H1 (cell line): ENCODE measurements around the gene PRR3. TPM values are rescaled to one million over a fixed set of nuclear protein-coding genes. Genes with fewer than 3 reads are reported as not detected.

ENCODE experiments used
- CTCF ChIA-PET: fragments of 300-600 bp; sonication (Branson Sonifier 250); formaldehyde crosslinking; loops from one replicate; lab custom pipeline; 2021; ENCODE audit not compliant: partially characterized antibody; lab: Charles Lee
- POLR2A ChIA-PET: fragments of 300-600 bp; sonication (Branson Sonifier 250); formaldehyde crosslinking; loops from one replicate; lab custom pipeline; 2021; ENCODE audit warnings: inconsistent platforms; ENCODE audit not compliant: partially characterized antibody; lab: Charles Lee
- DNase-seq, 2 experiments: peaks; one replicate each; pipeline versions ENCODE4 v3.0.0 to v3.0.0-alpha.2; 2010 to 2022; ENCODE audit warnings: low spot score in 2 of 2, low read depth in 1 of 2, mixed read lengths in 1 of 2
- FAIRE-seq: peaks from 2 replicates; lab custom pipeline; 2011; peaks lifted over from hg19 to GRCh38; lab: Jason Lieb, UNC
- H2AFZ ChIP-seq: 2 replicates; pipeline ENCODE4 v1.8.1; 2012; ENCODE audit warnings: low read length, inconsistent platforms
- H2AK5ac ChIP-seq: 2 replicates; pipeline ENCODE4 v1.6.1; 2013; ENCODE audit warnings: low read depth, low read length
- H2BK120ac ChIP-seq: replicated peaks from 2 replicates; pipeline ENCODE3; 2013; ENCODE audit warnings: low read depth, low read length, inconsistent platforms
- H2BK12ac ChIP-seq: 2 replicates; pipeline ENCODE4 v1.6.1; 2013; ENCODE audit warnings: low read depth, low read length
- H2BK15ac ChIP-seq: 2 replicates; pipeline ENCODE4 v1.6.1; 2013; ENCODE audit warnings: low read length
- H2BK20ac ChIP-seq: 2 replicates; pipeline ENCODE4 v1.6.1; 2013; ENCODE audit warnings: low read length
- H2BK5ac ChIP-seq: 2 replicates; pipeline ENCODE4 v1.6.1; 2013; ENCODE audit warnings: low read depth, low read length
- H3K14ac ChIP-seq: 2 replicates; pipeline ENCODE4 v1.6.1; 2013; ENCODE audit warnings: inconsistent platforms; ENCODE audit not compliant: insufficient read length
- H3K18ac ChIP-seq: 2 replicates; pipeline ENCODE4 v1.6.1; 2013; ENCODE audit warnings: low read length; ENCODE audit errors: extremely low read depth
- H3K23ac ChIP-seq: 2 replicates; pipeline ENCODE4 v1.6.1; 2013; ENCODE audit warnings: inconsistent platforms; ENCODE audit not compliant: insufficient read length
- H3K23me2 ChIP-seq: 2 replicates; pipeline ENCODE4 v1.6.1; 2013; ENCODE audit warnings: low read depth, low read length
- H3K27ac ChIP-seq: 2 replicates; pipeline ENCODE4 v1.6.1; 2011; ENCODE audit warnings: low read depth, low read length, inconsistent platforms
- H3K27me3 ChIP-seq, 4 experiments: replicated peaks in 1 of 4; 1 replicate in 1 of 4; 2 replicates in 3 of 4; pipeline versions ENCODE4 v1.6.1 to v1.8.1; 2011 to 2013; ENCODE audit warnings: low read length in 3 of 4, mild to moderate bottlenecking in 3 of 4, inconsistent platforms in 2 of 4, mixed read lengths in 2 of 4, moderate library complexity in 1 of 4; ENCODE audit not compliant: control insufficient read depth in 3 of 4, insufficient read depth in 3 of 4; ENCODE audit errors: extremely low read depth in 1 of 4
- H3K36me3 ChIP-seq, 4 experiments: 2 replicates each; pipeline versions ENCODE4 v1.6.1 to v1.8.1; 2011 to 2013; ENCODE audit warnings: mild to moderate bottlenecking in 4 of 4, low read length in 3 of 4, moderate library complexity in 2 of 4, control low read depth in 1 of 4, inconsistent platforms in 1 of 4; ENCODE audit not compliant: insufficient read depth in 4 of 4, control insufficient read depth in 2 of 4
- H3K4ac ChIP-seq: replicated peaks from 2 replicates; pipeline ENCODE3; 2013; ENCODE audit warnings: low read length, low read depth, mixed read lengths, inconsistent platforms; ENCODE audit not compliant: insufficient read length
- H3K4me1 ChIP-seq, 4 experiments: replicated peaks in 1 of 4; 1 replicate in 1 of 4; 2 replicates in 3 of 4; pipeline versions ENCODE4 v1.6.1 to v1.8.1; 2011 to 2013; ENCODE audit warnings: low read length in 3 of 4, inconsistent platforms in 2 of 4, mixed read lengths in 1 of 4; ENCODE audit not compliant: insufficient read depth in 4 of 4, control insufficient read depth in 3 of 4
- H3K4me2 ChIP-seq, 2 experiments: 2 replicates each; pipeline versions ENCODE4 v1.6.1 to v1.8.1; 2011 to 2013; ENCODE audit warnings: low read depth in 2 of 2, low read length in 2 of 2, control low read depth in 1 of 2, inconsistent platforms in 1 of 2, mild to moderate bottlenecking in 1 of 2; ENCODE audit not compliant: insufficient read depth in 1 of 2
- H3K4me3 ChIP-seq, 4 experiments: fragments of 200-600, 300-600 bp in 1 of 4; sonication (generic), shearing (Covaris generic), sonication (Bioruptor Twin) in 1 of 4; 2 replicates each; pipeline versions ENCODE4 v1.5.1 to v1.8.1; 2011 to 2016; ENCODE audit warnings: low read length in 4 of 4, low read depth in 3 of 4, control low read depth in 2 of 4, inconsistent platforms in 2 of 4, mild to moderate bottlenecking in 2 of 4, mixed read lengths in 1 of 4, moderate library complexity in 1 of 4; ENCODE audit not compliant: insufficient read depth in 2 of 4; ENCODE audit errors: extremely low read depth in 1 of 4
- H3K56ac ChIP-seq: replicated peaks from 2 replicates; pipeline ENCODE3; 2013; ENCODE audit warnings: low read depth, mild to moderate bottlenecking, mixed read lengths, low read length, inconsistent platforms; ENCODE audit not compliant: insufficient read length
- H3K79me1 ChIP-seq: 2 replicates; pipeline ENCODE4 v1.6.1; 2013; ENCODE audit warnings: low read depth, low read length, control low read depth
- H3K79me2 ChIP-seq, 2 experiments: 2 replicates each; pipeline versions ENCODE4 v1.6.1 to v1.8.1; 2012 to 2013; ENCODE audit warnings: low read length in 2 of 2, mild to moderate bottlenecking in 2 of 2, inconsistent platforms in 1 of 2; ENCODE audit not compliant: insufficient read depth in 2 of 2, control insufficient read depth in 1 of 2
- H3K9ac ChIP-seq, 4 experiments: replicated peaks in 1 of 4; 1 replicate in 1 of 4; 2 replicates in 3 of 4; pipeline versions ENCODE4 v1.6.1 to v1.8.1; 2011 to 2013; ENCODE audit warnings: low read depth in 3 of 4, low read length in 3 of 4, control low read depth in 2 of 4, mild to moderate bottlenecking in 2 of 4, moderate library complexity in 2 of 4, inconsistent platforms in 1 of 4; ENCODE audit errors: extremely low read depth in 1 of 4
- H3K9me3 ChIP-seq, 2 experiments: 2 replicates each; pipeline versions ENCODE4 v1.6.1 to v1.8.1; 2012 to 2013; ENCODE audit warnings: mild to moderate bottlenecking in 2 of 2, moderate library complexity in 2 of 2, control low read depth in 1 of 2, inconsistent platforms in 1 of 2, low read depth in 1 of 2, low read length in 1 of 2, mixed read lengths in 1 of 2; ENCODE audit not compliant: insufficient read depth in 2 of 2
- H4K20me1 ChIP-seq, 2 experiments: replicated peaks in 1 of 2; 2 replicates each; pipeline versions ENCODE3 to v1.8.1; 2011 to 2013; ENCODE audit warnings: inconsistent platforms in 2 of 2, low read length in 2 of 2, mild to moderate bottlenecking in 1 of 2; ENCODE audit not compliant: insufficient read depth in 2 of 2, control insufficient read depth in 1 of 2
- H4K5ac ChIP-seq: 2 replicates; pipeline ENCODE4 v1.6.1; 2013; ENCODE audit warnings: low read length, low read depth, mixed read lengths, inconsistent platforms; ENCODE audit not compliant: insufficient read length
- H4K8ac ChIP-seq: 2 replicates; pipeline ENCODE4 v1.8.0; 2013; ENCODE audit warnings: mild to moderate bottlenecking, moderate library complexity, low read length, inconsistent platforms; ENCODE audit not compliant: insufficient read depth; ENCODE audit errors: extremely low read depth
- H4K91ac ChIP-seq: replicated peaks from 2 replicates; pipeline ENCODE3; 2013; ENCODE audit warnings: low read length, mixed read lengths, inconsistent platforms; ENCODE audit not compliant: insufficient read length
- ASH2L ChIP-seq: fragments of 200-600, 300-600 bp; sonication (generic); IDR thresholded peaks from one replicate; pipeline ENCODE4 v1.7.1; 2017; ENCODE audit warnings: low read length
- ATF3 ChIP-seq: IDR thresholded peaks from 2 replicates; pipeline ENCODE4 v1.6.1; 2011; ENCODE audit warnings: low read depth, mild to moderate bottlenecking, low read length; ENCODE audit not compliant: insufficient read depth
- BACH1 ChIP-seq: IDR thresholded peaks from 2 replicates; pipeline ENCODE4 v1.6.1; 2012; ENCODE audit warnings: low read length, improper control_type of control experiment
- CHD2 ChIP-seq: IDR thresholded peaks from 2 replicates; pipeline ENCODE4 v1.6.1; 2012; ENCODE audit warnings: low read length, improper control_type of control experiment
- CREB1 ChIP-seq: IDR thresholded peaks from 2 replicates; pipeline ENCODE4 v1.6.1; 2012; ENCODE audit warnings: inconsistent platforms
- E2F6 ChIP-seq: IDR thresholded peaks from 2 replicates; pipeline ENCODE4 v1.6.1; 2012; ENCODE audit warnings: inconsistent platforms
- GTF2F1 ChIP-seq: IDR thresholded peaks from 2 replicates; pipeline ENCODE4 v1.6.1; 2012; ENCODE audit warnings: low read depth, low read length, improper control_type of control experiment, borderline replicate concordance
- JUN ChIP-seq: IDR thresholded peaks from 2 replicates; pipeline ENCODE4 v1.6.1; 2011; ENCODE audit warnings: low read depth, mild to moderate bottlenecking, improper control_type of control experiment, low read length
- MAFK ChIP-seq: IDR thresholded peaks from 2 replicates; pipeline ENCODE4 v1.6.1; 2012; ENCODE audit warnings: low read depth, mild to moderate bottlenecking, improper control_type of control experiment, low read length
- RAD21 ChIP-seq, 2 experiments: IDR thresholded peaks in 1 of 2; conservative IDR thresholded peaks in 1 of 2; 2 replicates each; pipeline ENCODE4 v1.6.1; 2011; ENCODE audit warnings: low read depth in 2 of 2, low read length in 2 of 2, improper control_type of control experiment in 1 of 2, inconsistent platforms in 1 of 2, mild to moderate bottlenecking in 1 of 2, moderate library complexity in 1 of 2
- RNF2 ChIP-seq: fragments of 200-900, 300-1000 bp; sonication (generic); IDR thresholded peaks from 2 replicates; pipeline ENCODE4 v1.7.1; 2016; ENCODE audit warnings: borderline replicate concordance, low read depth, mild to moderate bottlenecking, antibody characterized with exemption, low read length; ENCODE audit not compliant: poor library complexity, severe bottlenecking; ENCODE audit errors: missing control alignments
- TAF7 ChIP-seq: optimal IDR thresholded peaks from 2 replicates; pipeline ENCODE3; 2011; ENCODE audit warnings: low read depth, mild to moderate bottlenecking, inconsistent platforms, low read length, moderate library complexity, borderline replicate concordance
- WGBS, 2 experiments: shearing (Covaris generic) in 1 of 2; methylation state at CpG; one replicate each; pipeline versions ENCODE4 v1.1.6 to v1.1.7; 2013 to 2015; ENCODE audit warnings: low lambda C conversion rate in 2 of 2, mixed read lengths in 2 of 2, inconsistent platforms in 1 of 2, low coverage in 1 of 2, missing lambda C conversion rate in 1 of 2; ENCODE audit not compliant: insufficient replicate concordance in 2 of 2, insufficient coverage in 1 of 2, insufficient read length in 1 of 2; ENCODE audit errors: extremely low coverage in 1 of 2, missing lambda C conversion rate in 1 of 2; 5-methylcytosine and 5-hydroxymethylcytosine counted together
- polyA plus RNA-seq, 7 experiments: library from polyadenylated mRNA; depleted of rRNA in 3 of 7; stranded (reverse) in 5 of 7; unstranded in 2 of 7; fragments of >200 nt in 5 of 7; fragments of 200-250 nt in 2 of 7; gene quantifications; 1 replicate in 5 of 7; 2 replicates in 1 of 7; 4 replicates in 1 of 7; pipeline versions ENCODE4 v1.2.1 to v1.2.3, GENCODE V29; 2011 to 2013; ENCODE audit warnings: missing spikeins in 2 of 7, mixed read lengths in 2 of 7
- total RNA-seq: library from RNA; stranded (reverse); fragmentation: NEBNext Ultra II Directional; extraction: Animal tissue kit (Norgen Biotek cat#: 25700); gene quantifications from 2 replicates; pipeline ENCODE4 v1.2.1, GENCODE V29; 2021

Gene PRR3
- total and polyA plus RNA-seq, 2 of the 8 experiments (the other 6 are each of a cell fraction or from before 2014, with no cell fraction given), result 10.5 to 24.2 TPM

GRCh38 chr6:30571762-30572082 lies 14.6 kb downstream of the PRR3 start:
- peak overlapping the region; percentile 83 for H3K56ac ChIP-seq
- H4K8ac ChIP-seq, result 0 out of 2 replicates have a peak overlapping the region, but pooled peaks have one; percentile 97
- FAIRE-seq, result no peak
- H3K4ac ChIP-seq, result peak overlapping the region; percentile 32
- H2BK20ac ChIP-seq, result no peak overlapping the region
- H4K5ac ChIP-seq, result no peak overlapping the region
- H3K18ac ChIP-seq, result no peak overlapping the region; the same call in 1 of the 2 replicates
- H2AK5ac ChIP-seq, result 0 out of 2 replicates have a peak overlapping the region, but pooled peaks have one; percentile 53
- peak overlapping the region; percentile 95 for H3K27ac ChIP-seq
- ChIA-PET CTCF (interaction anchor here (1.0 kb wide), 1 partner anchor 30 kb away, joined by 3 read pairs; no protein-coding TSS in a partner anchor), POLR2A (interaction anchor here (0.9 to 3.5 kb wide), 18 partner anchors 9 to 101 kb away, joined by 3 to 34 read pairs (median 6); partner anchors contain the start of genes DHX16, GNL1 and PRR3)
- no peak overlapping the region for H3K23ac ChIP-seq
- H3K9ac ChIP-seq, result peak overlapping the region; percentile 8 to 98 (median 94)
- peaks cover 15% of the 10 kb centered on the region for H3K79me1 ChIP-seq
- peaks cover 0 to 16% of the 10 kb centered on the region in 2 experiments for H4K20me1 ChIP-seq
- H3K79me2 ChIP-seq, result peaks cover 23 to 49% of the 10 kb centered on the region in 2 experiments
- H2BK120ac ChIP-seq, result no peak overlapping the region
- peaks cover 9% of the 10 kb centered on the region; the same call in 1 of the 2 replicates for H3K23me2 ChIP-seq
- peak overlapping the region; percentile 91 to 93 for H3K4me2 ChIP-seq
- H3K4me3 ChIP-seq, result peak overlapping the region; percentile 88 to 98 (median 95)
- H2BK12ac ChIP-seq, result no peak overlapping the region; the same call in 1 of the 2 replicates
- peaks cover 0 to 4% (median 2%) of the 10 kb centered on the region in 4 experiments; a peak in 5 of 7 replicates for H3K4me1 ChIP-seq
- peaks cover 0 to 11% (median 4%) of the 10 kb centered on the region in 4 experiments; a peak in 5 of 8 replicates for H3K36me3 ChIP-seq
- H2BK5ac ChIP-seq, result peak overlapping the region; percentile 98
- no peak overlapping the region for H2BK15ac ChIP-seq
- H3K27me3 ChIP-seq, result no peaks in the 10 kb centered on the region
- WGBS, 2 experiments, result 1% methylated on average over 8 of the region's 8 CpGs; no CpG with 5 or more reads in 1 of the 2 experiments
- H4K91ac ChIP-seq, result peak overlapping the region; percentile 34
- H3K14ac ChIP-seq, result no peak overlapping the region
- no peak overlapping the region for H2AFZ ChIP-seq
- DNase-seq, result no peak
- H3K9me3 ChIP-seq, result no peaks in the 10 kb centered on the region
- TF ChIP-seq JUN (no peak), CREB1 (no peak), GTF2F1 (no peak), TAF7 (no peak), ATF3 (no peak), MAFK (no peak), E2F6 (no peak), ASH2L (no peak), RNF2 (no peak), BACH1 (no peak), CHD2 (no peak), RAD21 (IDR thresholded peaks at IDR 0.05 in 1 of 2, conservative IDR thresholded peaks at IDR 0.05 in 1 of 2; ENCODE audit: low read depth in 2 of 2, low read length in 2 of 2) (no peak)
